WTC11 (cell line): Measurements from ENCODE around the gene RGS9. TPM values are rescaled to one million over a fixed set of nuclear protein-coding genes. Genes with fewer than 3 reads are reported as not detected.

Source experiments
- AR ChIP-seq: fragments of 250-450 bp; sonication (Bioruptor Pico); IDR thresholded peaks from 2 replicates; pipeline ENCODE4 v1.9.0; 2021; ENCODE audit warnings: mild to moderate bottlenecking
- ATF3 ChIP-seq: sonication (generic); formaldehyde crosslinking; conservative IDR thresholded peaks from 2 replicates; pipeline ENCODE4 v1.8.1; 2022; ENCODE audit warnings: mild to moderate bottlenecking, missing genetic modification reagents
- CBFB ChIP-seq: sonication (generic); formaldehyde crosslinking; IDR thresholded peaks from 2 replicates; pipeline ENCODE4 v1.8.1; 2022; ENCODE audit warnings: mild to moderate bottlenecking, low read depth, missing genetic modification reagents
- CDX4 ChIP-seq: fragments of 250-450 bp; sonication (Bioruptor Pico); IDR thresholded peaks from 2 replicates; pipeline ENCODE4 v1.9.0; 2021; ENCODE audit warnings: moderate library complexity, mild to moderate bottlenecking, inconsistent platforms, borderline replicate concordance
- CTCF ChIP-seq: fragments of 200-600 bp; IDR thresholded peaks from 2 replicates; pipeline ENCODE4 v1.8.0; 2022; ENCODE audit warnings: antibody characterized with exemption
- E2F1 ChIP-seq: sonication (generic); formaldehyde crosslinking; IDR thresholded peaks from 2 replicates; pipeline ENCODE4 v1.8.0; 2022; ENCODE audit warnings: mild to moderate bottlenecking, missing genetic modification reagents
- E2F5 ChIP-seq: sonication (generic); formaldehyde crosslinking; IDR thresholded peaks from 2 replicates; pipeline ENCODE4 v1.8.1; 2022; ENCODE audit warnings: mild to moderate bottlenecking, moderate library complexity, missing genetic modification reagents
- ETV6 ChIP-seq: sonication (generic); formaldehyde crosslinking; IDR thresholded peaks from 2 replicates; pipeline ENCODE4 v1.8.1; 2022; ENCODE audit warnings: mild to moderate bottlenecking, missing genetic modification reagents
- GABPB1 ChIP-seq: sonication (generic); formaldehyde crosslinking; IDR thresholded peaks from 2 replicates; pipeline ENCODE4 v1.8.1; 2023; ENCODE audit warnings: mild to moderate bottlenecking, missing genetic modification reagents
- HMGA2 ChIP-seq: fragments of 250-450 bp; sonication (Bioruptor Pico); IDR thresholded peaks from 2 replicates; pipeline ENCODE4 v1.4.0; 2021; ENCODE audit warnings: mild to moderate bottlenecking, moderate library complexity
- IRF2 ChIP-seq: sonication (generic); formaldehyde crosslinking; IDR thresholded peaks from 2 replicates; pipeline ENCODE4 v1.8.0; 2022; ENCODE audit warnings: low read depth, missing genetic modification reagents, borderline replicate concordance
- MAX ChIP-seq: sonication (generic); formaldehyde crosslinking; IDR thresholded peaks from 2 replicates; pipeline ENCODE4 v1.8.0; 2022; ENCODE audit warnings: mild to moderate bottlenecking, missing genetic modification reagents
- MLX ChIP-seq: sonication (generic); formaldehyde crosslinking; IDR thresholded peaks from 2 replicates; pipeline ENCODE4 v1.8.1; 2023; ENCODE audit warnings: mild to moderate bottlenecking, missing genetic modification reagents, moderate library complexity
- MXD4 ChIP-seq: fragments of 250-450 bp; sonication (Bioruptor Pico); IDR thresholded peaks from 2 replicates; pipeline ENCODE4 v1.8.0; 2021; ENCODE audit warnings: mild to moderate bottlenecking, moderate library complexity, borderline replicate concordance
- MYBL2 ChIP-seq: sonication (generic); formaldehyde crosslinking; IDR thresholded peaks from 2 replicates; pipeline ENCODE4 v1.8.1; 2023; ENCODE audit warnings: mild to moderate bottlenecking, moderate library complexity, missing genetic modification reagents
- PRRX2 ChIP-seq: fragments of 250-450 bp; sonication (Bioruptor Pico); IDR thresholded peaks from 2 replicates; pipeline ENCODE4 v1.8.0; 2021; ENCODE audit warnings: mild to moderate bottlenecking
- SMAD3 ChIP-seq: sonication (generic); formaldehyde crosslinking; IDR thresholded peaks from 2 replicates; pipeline ENCODE4 v1.8.0; 2022; ENCODE audit warnings: missing genetic modification reagents, mild to moderate bottlenecking, borderline replicate concordance
- SOX15 ChIP-seq: fragments of 250-450 bp; sonication (Bioruptor Pico); IDR thresholded peaks from 2 replicates; pipeline ENCODE4 v1.9.0; 2021; ENCODE audit warnings: mild to moderate bottlenecking
- SP1 ChIP-seq: sonication (generic); formaldehyde crosslinking; conservative IDR thresholded peaks from 2 replicates; pipeline ENCODE4 v1.8.1; 2022; ENCODE audit warnings: missing genetic modification reagents
- STAT6 ChIP-seq: sonication (generic); formaldehyde crosslinking; conservative IDR thresholded peaks from 2 replicates; pipeline ENCODE4 v1.8.1; 2023; ENCODE audit warnings: mild to moderate bottlenecking, low read depth, missing genetic modification reagents, moderate library complexity
- TEAD1 ChIP-seq: sonication (generic); formaldehyde crosslinking; IDR thresholded peaks from 2 replicates; pipeline ENCODE4 v1.8.0; 2022; ENCODE audit warnings: mild to moderate bottlenecking, missing genetic modification reagents
- ZBTB21 ChIP-seq: sonication (generic); formaldehyde crosslinking; IDR thresholded peaks from 2 replicates; pipeline ENCODE4 v1.8.1; 2023; ENCODE audit warnings: mild to moderate bottlenecking, missing genetic modification reagents, borderline replicate concordance
- ZMAT4 ChIP-seq: fragments of 250-450 bp; sonication (Bioruptor Pico); IDR thresholded peaks from 2 replicates; pipeline ENCODE4 v1.9.0; 2021; ENCODE audit warnings: mild to moderate bottlenecking
- ZNF232 ChIP-seq: sonication (generic); formaldehyde crosslinking; IDR thresholded peaks from 2 replicates; pipeline ENCODE4 v1.8.0; 2022; ENCODE audit warnings: mild to moderate bottlenecking, missing genetic modification reagents
- ZNF317 ChIP-seq: sonication (generic); formaldehyde crosslinking; IDR thresholded peaks from 2 replicates; pipeline ENCODE4 v1.8.1; 2023; ENCODE audit warnings: low read depth, mild to moderate bottlenecking, moderate library complexity, missing genetic modification reagents, borderline replicate concordance
- ZNF416 ChIP-seq: fragments of 250-450 bp; sonication (Bioruptor Pico); IDR thresholded peaks from 2 replicates; pipeline ENCODE4 v1.9.0; 2021; ENCODE audit warnings: mild to moderate bottlenecking, inconsistent platforms
- ZNF423 ChIP-seq: fragments of 250-450 bp; sonication (Bioruptor Pico); IDR thresholded peaks from 2 replicates; pipeline ENCODE4 v2.1.2; 2022; ENCODE audit warnings: mild to moderate bottlenecking, moderate library complexity
- total RNA-seq: library from RNA; stranded (reverse); gene quantifications from 3 replicates; pipeline ENCODE4 v1.2.3, GENCODE V29; 2021

The RGS9 gene
- total RNA-seq, 1 experiment from 2014 or later: 11.3 TPM

- TF ChIP-seq AR (CRISPR knock-in tag) (no peak), CTCF (peak; percentile 99), ZMAT4 (CRISPR knock-in tag) (no peak), TEAD1 (CRISPR knock-in tag) (0 out of 2 replicates have a peak, but pooled peaks have one; percentile 47), PRRX2 (CRISPR knock-in tag) (no peak), ZNF317 (CRISPR knock-in tag) (no peak), MXD4 (CRISPR knock-in tag) (no peak), E2F5 (CRISPR knock-in tag) (0 out of 2 replicates have a peak, but pooled peaks have one; percentile 59), SMAD3 (CRISPR knock-in tag) (no peak), ATF3 (CRISPR knock-in tag) (no peak), IRF2 (CRISPR knock-in tag) (no peak), ZBTB21 (no peak), SOX15 (CRISPR knock-in tag) (no peak), ZNF423 (CRISPR knock-in tag) (peak; percentile 97), ZNF232 (no peak), MAX (CRISPR knock-in tag) (peak; percentile 34; the same call in 1 of the 2 replicates), SP1 (CRISPR knock-in tag) (peak; percentile 75), ETV6 (CRISPR knock-in tag) (0 out of 2 replicates have a peak, but pooled peaks have one; percentile 51), STAT6 (CRISPR knock-in tag) (no peak), CBFB (CRISPR knock-in tag) (no peak), MLX (no peak), HMGA2 (CRISPR knock-in tag) (no peak), MYBL2 (CRISPR knock-in tag) (peak; percentile 44; the same call in 1 of the 2 replicates), ZNF416 (no peak), CDX4 (CRISPR knock-in tag) (no peak), E2F1 (CRISPR knock-in tag) (no peak), GABPB1 (CRISPR knock-in tag) (0 out of 2 replicates have a peak, but pooled peaks have one; percentile 54)
Observed at GRCh38 chr17:65137021-65137939, at the start of gene RGS9 (continued).
